HG03469 (cell line): Measurements from ENCODE around the gene TBC1D21.

Source experiments
- ATAC-seq: cut with Tn5 transposase; IDR thresholded peaks from one replicate; pipeline ENCODE4 v1.9.1; 2021; ENCODE audit warnings: mild to moderate bottlenecking, moderate library complexity, moderate number of reproducible peaks; ENCODE audit not compliant: unreplicated experiment

Gene TBC1D21

GRCh38 chr15:73873456-73873855 is at the start of gene TBC1D21:
TBC1D21 (plus strand) TSS chr15:73873564; CDS start chr15:73873710, 146 bp downstream.
- ATAC-seq: no peak

DNA sequence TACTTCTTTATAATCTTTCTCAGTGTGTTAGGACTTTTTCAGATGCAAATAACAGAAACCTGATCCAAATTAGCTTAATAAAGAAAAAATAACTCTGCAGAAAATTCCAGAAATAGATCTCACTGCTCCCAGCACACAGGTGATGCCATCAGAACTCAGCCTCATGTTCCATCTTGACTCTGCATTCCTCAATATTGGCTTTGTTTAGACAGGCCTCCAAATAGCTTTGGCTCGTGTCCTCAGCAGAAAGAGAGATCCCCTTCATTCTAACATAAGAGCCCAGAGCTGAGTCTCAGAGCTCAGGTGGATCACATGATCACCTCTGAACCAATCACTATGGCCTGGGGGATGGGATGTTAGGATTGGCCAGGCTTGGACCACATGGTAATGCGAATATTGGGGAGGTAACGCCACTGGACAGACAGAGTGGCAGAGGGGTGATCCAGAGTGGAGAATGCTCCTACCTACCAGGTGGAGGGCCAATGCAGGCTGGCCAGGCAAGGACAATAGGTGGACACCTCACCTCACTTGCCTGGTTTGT is 46.6 kb upstream of the TBC1D21 start:
- ATAC-seq: no peak

DNA sequence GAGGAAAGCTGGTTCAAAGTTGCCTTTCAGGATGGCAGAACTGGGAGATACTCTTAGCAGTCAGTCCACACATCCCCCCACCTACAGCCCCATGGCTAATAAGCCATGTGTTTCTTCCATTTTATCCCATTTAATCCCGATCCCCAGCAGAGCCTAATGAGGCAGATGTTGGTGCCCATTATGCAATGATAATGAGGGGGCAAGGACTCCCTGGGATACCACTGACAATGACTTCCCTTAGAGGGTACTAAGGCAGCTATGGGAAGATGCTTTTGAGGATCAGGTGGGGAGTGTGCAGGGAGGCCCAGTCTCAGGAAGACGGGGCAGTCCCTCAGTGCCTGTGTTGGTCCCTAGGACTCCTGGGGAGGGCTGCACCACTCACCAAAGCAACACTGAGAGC is 43.8 kb upstream of the TBC1D21 start:
- ATAC-seq: no peak

DNA sequence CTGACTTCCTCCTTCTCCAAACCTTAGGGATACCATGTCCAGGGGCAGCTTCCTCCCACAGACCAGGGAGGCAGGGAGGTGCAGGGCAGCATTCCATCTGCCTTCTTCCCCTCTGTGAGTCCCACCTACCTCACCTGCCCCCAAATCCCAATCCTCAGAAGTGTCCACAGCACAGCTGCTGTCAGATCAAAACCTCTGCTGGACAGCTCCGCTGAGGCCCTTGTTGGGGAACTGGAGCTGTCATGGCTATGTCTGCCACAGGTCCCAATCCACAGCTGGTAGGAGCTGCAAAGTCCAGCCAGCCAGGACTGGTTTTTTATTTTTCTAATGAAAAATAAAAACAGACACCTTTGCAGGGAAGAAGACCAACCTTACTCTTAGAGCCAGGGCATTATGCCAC is 40.7 kb upstream of the TBC1D21 start:
- no peak for ATAC-seq

GRCh38 chr15:73836845-73837244 is 36.5 kb upstream of the TBC1D21 start:
- ATAC-seq: no peak

GRCh38 chr15:73838831-73839426 is 34.4 kb upstream of the TBC1D21 start:
- no peak for ATAC-seq

DNA sequence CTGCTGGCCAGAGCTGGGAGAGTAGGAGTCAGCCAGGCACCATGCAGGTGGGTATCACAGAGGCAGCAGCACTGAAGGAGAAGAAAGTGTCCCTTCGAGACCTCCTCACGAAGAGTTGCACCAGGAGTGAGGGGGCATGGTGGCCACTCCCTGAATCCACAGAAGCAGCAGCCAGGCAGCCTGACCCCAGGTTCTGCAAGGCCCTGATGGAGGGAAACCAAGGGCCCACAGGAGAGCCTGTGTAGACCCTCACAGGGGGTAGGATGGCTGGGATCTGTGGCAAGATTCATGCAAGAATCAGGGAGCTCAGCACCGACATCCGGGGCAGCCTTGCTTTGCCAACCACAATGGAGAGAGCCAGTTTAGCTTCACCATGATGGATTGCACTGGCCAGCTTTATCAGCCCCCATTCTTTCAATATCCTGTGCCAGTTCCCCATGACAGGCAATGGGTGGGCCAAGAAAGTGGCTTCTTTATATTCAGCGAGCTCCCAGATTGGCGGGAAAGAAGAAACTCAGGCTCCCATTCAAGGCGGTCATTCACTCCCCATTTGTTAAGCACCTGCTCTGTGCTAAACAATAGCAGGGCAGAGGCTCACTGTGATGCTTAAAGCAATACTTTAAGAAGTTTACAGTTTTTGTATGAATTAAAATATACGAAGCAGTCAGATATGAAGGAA is 33.5 kb upstream of the TBC1D21 start:
- no peak for ATAC-seq

DNA sequence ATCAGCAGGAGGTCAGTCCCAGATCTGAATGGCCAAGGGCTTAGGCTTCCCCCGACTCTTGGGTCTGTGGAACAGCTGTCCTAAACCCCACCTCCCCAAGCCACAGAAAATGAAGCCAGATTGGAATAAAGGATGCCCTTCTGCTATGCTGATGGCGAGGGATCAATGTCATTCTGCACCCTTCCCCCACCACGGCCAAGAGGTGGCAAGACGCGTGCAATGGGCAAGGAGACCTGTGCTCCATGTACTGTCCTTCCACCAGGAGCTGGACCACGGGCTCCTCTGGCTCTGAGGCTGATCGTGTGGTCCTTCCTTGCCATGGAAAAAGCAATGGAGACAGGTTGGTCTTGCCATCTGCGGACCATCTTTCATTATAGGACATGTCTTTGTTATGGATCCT is 32.6 kb upstream of the TBC1D21 start:
- no peak for ATAC-seq

GRCh38 chr15:73841756-73842725 is 31.3 kb upstream of the TBC1D21 start:
- ATAC-seq: no peak

- ATAC-seq: no peak
Observed at GRCh38 chr15:73843787-73844186, 29.6 kb upstream of the TBC1D21 start.

GRCh38 chr15:73844356-73844755 is 29.0 kb upstream of the TBC1D21 start:
- ATAC-seq: no peak

DNA sequence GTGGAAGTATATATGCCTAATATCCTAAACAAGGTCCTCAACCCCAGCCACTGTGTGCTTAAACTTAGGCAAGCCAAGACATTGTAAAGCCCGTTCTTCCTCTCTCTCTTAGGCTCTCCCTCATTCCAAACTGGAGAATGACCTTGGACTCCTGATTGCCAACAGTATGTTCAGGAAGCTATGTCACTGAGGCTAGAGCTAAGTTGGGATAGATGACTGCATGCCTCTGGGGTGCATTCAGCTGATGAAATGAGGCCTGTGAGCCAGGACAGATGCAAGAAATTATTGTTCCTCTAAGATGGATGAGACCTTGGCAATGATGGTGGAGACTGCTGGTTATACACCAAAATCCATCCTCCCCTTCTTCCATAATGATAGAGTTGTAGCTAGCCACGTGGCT is 27.9 kb upstream of the TBC1D21 start:
- ATAC-seq: no peak

DNA sequence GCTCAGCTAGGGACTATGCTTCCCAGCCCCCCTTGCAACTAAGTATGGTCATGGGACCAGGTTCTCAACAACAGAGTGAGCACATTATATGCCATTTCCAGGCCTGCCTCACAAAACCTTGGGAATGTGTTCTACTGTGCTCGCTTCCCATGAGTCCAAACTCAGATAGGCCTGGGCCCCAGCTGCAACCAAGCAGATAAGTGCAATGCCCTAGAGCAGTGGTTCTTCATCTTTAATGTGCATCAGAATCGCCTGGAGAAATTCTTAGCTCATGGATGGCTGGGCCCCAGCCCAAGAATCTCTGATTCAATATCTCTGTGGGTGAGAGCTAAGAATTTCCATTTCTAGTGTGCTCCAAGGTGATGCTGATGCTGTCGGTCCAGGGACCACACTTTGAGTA is 27.5 kb upstream of the TBC1D21 start:
- no peak for ATAC-seq

DNA sequence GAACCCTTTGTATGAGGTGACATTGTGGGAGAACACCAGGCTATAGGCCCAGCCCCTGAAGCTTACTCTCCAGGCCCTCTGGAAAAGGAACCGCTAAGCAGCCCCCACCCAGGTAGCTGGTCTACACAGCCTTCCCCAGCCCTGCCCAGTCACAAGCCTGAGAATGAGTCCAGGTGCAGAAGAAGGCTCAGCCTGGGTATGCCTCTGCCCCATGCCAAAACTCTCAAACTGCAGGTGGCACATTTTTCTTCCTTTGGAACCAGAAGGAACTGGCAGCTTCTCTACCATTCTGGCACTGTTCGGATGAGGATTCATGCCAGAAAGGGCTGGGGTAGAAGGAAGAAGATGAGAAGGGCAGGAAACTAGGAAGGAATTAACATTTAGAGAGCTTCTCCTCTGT is 23.7 kb upstream of the TBC1D21 start:
- ATAC-seq: no peak

DNA sequence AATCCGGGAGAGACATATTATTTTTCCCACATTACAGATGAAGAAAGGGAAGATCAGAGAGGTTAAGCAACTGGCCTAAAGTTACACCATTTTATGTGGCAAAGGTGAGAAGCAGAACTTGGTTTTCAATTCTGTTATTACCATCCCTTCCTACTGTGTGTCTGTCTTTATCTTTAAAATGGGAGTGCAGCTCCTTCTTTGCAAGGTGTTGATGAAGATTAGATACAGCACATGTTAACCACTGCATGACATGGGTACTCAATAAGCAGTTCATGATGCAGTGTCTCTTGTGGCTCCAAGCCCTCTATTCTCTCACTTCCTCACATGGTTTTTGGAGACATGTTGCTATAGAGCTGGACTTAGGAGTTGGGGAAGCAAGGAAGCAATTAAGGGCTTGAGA is 23.1 kb upstream of the TBC1D21 start:
- ATAC-seq: no peak

DNA sequence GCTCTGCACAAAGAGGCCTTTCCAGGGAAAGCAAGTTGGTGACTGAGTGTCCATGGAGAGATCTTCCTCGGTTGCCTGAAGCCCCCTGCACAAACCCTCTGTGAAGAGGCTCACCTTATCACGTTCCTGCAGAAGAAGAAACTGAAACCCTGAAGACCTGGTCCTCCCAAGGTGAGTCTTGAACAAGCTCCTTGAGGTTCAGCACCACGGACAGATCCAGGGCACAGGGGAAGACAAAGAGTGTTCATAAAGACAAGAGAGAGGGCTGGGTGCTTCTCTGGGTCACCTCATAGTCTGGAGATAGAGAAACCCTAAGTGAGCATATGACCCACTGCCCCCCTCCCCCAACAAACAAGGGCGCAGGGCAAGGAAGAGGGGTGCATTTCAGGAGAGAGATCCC is 21.7 kb upstream of the TBC1D21 start:
- ATAC-seq: no peak

DNA sequence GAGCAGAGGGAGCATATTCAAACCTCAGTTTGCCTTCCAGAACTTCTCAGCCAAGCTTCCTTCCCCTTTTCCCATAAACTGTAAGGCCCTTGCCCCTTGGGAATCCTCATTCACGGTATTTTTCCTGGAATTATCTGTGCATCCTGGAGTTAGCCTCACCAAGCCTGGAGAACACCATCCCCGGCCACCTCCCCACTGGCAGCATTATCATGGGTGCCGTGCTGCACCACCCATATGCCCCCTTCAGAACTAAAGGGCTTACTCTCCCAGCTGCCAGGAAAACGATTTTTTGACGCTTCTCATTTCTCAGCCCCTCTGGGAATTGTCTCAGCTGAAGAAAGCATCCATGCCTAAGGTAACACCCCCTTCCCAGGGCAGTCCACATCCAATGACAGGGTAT is 20.9 kb upstream of the TBC1D21 start:
- ATAC-seq: no peak

- no peak for ATAC-seq
Observed at GRCh38 chr15:73854265-73854664, 19.1 kb upstream of the TBC1D21 start.

DNA sequence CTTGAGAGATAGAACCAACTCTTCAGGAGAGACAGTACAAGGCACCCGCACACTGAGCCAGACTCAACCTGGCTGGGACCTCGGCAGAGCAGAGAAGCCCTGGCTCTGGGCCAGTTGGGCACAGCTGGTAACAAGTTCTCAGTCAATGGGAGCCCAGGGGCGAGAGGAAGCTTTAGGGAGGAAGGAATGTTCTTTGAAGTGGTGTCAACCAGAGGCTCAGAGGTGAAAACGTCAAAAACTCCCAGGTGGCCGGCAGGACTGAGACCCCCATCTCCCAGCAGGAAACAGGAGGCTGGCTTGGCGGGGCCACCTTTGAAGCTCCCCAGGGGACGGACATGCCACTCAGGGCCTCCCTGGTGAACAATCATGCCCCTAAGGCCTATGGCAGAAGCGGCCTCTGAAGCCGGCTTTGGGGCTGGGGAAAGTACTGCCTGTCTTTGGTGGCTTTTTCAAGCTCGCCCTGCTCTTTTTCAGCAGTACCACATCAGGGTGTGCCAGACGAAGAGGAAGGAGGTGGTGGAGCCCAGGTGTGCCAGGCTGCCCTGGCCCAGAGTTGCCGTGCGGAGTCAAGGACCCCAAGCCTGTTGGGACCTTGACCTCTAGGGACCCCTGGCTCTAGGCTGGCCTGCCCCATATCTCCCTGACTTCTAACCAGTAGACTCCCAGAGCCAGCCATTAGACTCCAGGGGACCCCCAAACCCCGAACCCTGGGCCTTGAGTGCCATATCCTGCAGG is 16.7 kb upstream of the TBC1D21 start:
- no peak for ATAC-seq

DNA sequence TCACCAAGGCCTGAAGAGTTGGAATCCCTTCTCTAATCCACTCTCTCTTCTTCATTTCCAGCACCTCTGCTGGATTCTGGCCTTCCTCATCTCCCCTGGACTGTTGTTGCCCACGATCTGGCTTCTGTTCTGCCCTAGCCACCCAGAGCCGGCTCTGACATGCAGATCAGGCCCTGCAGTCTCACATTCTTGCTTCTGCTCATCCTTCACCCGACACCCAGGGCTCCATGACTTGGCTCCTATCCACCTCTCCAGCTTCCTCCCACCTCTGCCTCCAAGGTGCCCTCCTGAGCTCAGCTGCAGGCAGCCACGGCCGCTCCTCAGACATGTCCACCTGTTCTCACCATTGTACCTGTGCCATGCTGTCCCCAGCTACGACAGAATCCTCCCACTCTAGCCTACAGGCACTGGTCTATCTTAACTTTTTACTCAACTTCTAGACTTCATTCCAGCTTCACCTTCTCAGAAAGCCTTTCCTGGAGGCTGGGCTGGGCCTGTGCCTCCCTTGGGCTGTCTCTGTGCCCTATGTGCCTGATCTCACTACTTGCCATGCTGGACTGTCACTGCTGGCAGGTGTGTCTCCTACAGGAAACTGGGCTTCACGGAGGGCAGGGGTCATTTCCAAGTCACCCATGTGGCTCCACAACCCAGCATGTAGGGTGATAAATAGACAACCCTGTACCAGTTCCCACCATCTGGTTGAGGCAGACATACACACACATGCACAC is 16.0 kb upstream of the TBC1D21 start:
- no peak for ATAC-seq
